ENCODE data around the gene RYR3. TPM values are rescaled to one million over a fixed set of nuclear protein-coding genes. Genes with fewer than 3 reads are reported as not detected.

The RYR3 gene
- total RNA-seq, 1 donor from 2014 or later = 1.5 TPM

- Mint-ChIP-seq H3K27me3 (ENCODE audit: low read depth, unreplicated experiment) (no peaks in the 10 kb centered on the region), H3K9me3 (ENCODE audit: unreplicated experiment) (no peaks in the 10 kb centered on the region), H3K4me3 (ENCODE audit: unreplicated experiment) (no peak overlapping the region), H3K4me1 (ENCODE audit: low read depth, unreplicated experiment) (peaks cover 27% of the 10 kb centered on the region), H3K27ac (ENCODE audit: unreplicated experiment) (no peak overlapping the region), H3K36me3 (ENCODE audit: low read depth, unreplicated experiment) (peaks cover 20% of the 10 kb centered on the region)
- Histone ChIP-seq H3K27ac (ENCODE audit: low read depth, low read length) (no peak overlapping the region), H3K79me2 (ENCODE audit: insufficient read depth, low read length) (no peaks in the 10 kb centered on the region), H3K36me3 (ENCODE audit: insufficient read depth, low read length) (no peaks in the 10 kb centered on the region), H3K4me1 (ENCODE audit: insufficient read depth, low read length) (peaks cover 19% of the 10 kb centered on the region), H3K27me3 (ENCODE audit: insufficient read depth, low read length) (no peaks in the 10 kb centered on the region), H2AFZ (ENCODE audit: low read depth, low read length) (no peak overlapping the region), H3K4me3 (ENCODE audit: insufficient read depth, low read depth, low read length) (no peak overlapping the region), H4K20me1 (ENCODE audit: insufficient read depth, low read length) (no peaks in the 10 kb centered on the region), H3K4me2 (ENCODE audit: low read length) (no peak overlapping the region), H3K9ac (ENCODE audit: low read length) (no peak overlapping the region), H3K9me3 (ENCODE audit: insufficient read depth, low read depth, low read length) (no peaks in the 10 kb centered on the region)
- TF ChIP-seq EZH2 (IDR thresholded peaks at IDR 0.05; ENCODE audit: insufficient read depth, low read length) = no peak
- TF ChIP-seq, protein P1, sequence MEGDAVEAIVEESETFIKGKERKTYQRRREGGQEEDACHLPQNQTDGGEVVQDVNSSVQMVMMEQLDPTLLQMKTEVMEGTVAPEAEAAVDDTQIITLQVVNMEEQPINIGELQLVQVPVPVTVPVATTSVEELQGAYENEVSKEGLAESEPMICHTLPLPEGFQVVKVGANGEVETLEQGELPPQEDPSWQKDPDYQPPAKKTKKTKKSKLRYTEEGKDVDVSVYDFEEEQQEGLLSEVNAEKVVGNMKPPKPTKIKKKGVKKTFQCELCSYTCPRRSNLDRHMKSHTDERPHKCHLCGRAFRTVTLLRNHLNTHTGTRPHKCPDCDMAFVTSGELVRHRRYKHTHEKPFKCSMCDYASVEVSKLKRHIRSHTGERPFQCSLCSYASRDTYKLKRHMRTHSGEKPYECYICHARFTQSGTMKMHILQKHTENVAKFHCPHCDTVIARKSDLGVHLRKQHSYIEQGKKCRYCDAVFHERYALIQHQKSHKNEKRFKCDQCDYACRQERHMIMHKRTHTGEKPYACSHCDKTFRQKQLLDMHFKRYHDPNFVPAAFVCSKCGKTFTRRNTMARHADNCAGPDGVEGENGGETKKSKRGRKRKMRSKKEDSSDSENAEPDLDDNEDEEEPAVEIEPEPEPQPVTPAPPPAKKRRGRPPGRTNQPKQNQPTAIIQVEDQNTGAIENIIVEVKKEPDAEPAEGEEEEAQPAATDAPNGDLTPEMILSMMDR (IDR thresholded peaks at IDR 0.05; ENCODE audit: insufficient read depth, low read depth, low read length) = no peak
- DNase-seq (ENCODE audit: low read depth) (no peak), FAIRE-seq (no peak)
Observed at GRCh38 chr15:33857726-33858125, 547.0 kb downstream of the RYR3 start.

DNA sequence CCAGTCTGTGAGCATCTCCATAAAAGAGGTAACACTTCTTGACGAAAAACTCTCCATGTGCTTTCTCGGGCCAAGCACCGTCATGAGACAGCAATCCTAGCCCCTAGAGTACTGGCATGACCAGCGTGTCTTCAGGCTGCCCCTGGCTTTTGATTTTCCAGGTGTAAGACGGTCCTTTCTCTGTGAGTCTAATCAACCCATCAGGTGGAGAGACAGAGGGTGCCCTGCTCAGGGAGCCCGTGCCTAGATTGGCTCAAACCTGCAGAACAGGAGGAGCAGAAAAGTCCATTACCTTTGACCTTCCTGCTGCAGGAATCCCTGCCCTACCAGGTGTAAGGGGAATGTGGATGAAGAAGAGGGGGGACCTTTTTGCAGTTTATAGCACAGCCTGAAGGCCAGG lies 548.1 kb downstream of the RYR3 start:
- Histone ChIP-seq H3K4me1 (ENCODE audit: insufficient read depth, low read length) (peaks cover 13% of the 10 kb centered on the region), H3K36me3 (ENCODE audit: insufficient read depth, low read length) (no peaks in the 10 kb centered on the region), H3K9me3 (ENCODE audit: insufficient read depth, low read depth, low read length) (no peaks in the 10 kb centered on the region), H3K27me3 (ENCODE audit: insufficient read depth, low read length) (no peaks in the 10 kb centered on the region), H3K4me2 (ENCODE audit: low read length) (no peak overlapping the region), H2AFZ (ENCODE audit: low read depth, low read length) (no peak overlapping the region), H3K79me2 (ENCODE audit: insufficient read depth, low read length) (no peaks in the 10 kb centered on the region), H3K27ac (ENCODE audit: low read depth, low read length) (no peak overlapping the region), H3K4me3 (ENCODE audit: insufficient read depth, low read depth, low read length) (no peak overlapping the region), H3K9ac (ENCODE audit: low read length) (no peak overlapping the region), H4K20me1 (ENCODE audit: insufficient read depth, low read length) (no peaks in the 10 kb centered on the region)
- no peak for DNase-seq (ENCODE audit: low read depth)
- Mint-ChIP-seq H3K27ac (ENCODE audit: unreplicated experiment) (no peak overlapping the region), H3K9me3 (ENCODE audit: unreplicated experiment) (no peaks in the 10 kb centered on the region), H3K4me3 (ENCODE audit: unreplicated experiment) (no peak overlapping the region), H3K36me3 (ENCODE audit: low read depth, unreplicated experiment) (peaks cover 18% of the 10 kb centered on the region), H3K4me1 (ENCODE audit: low read depth, unreplicated experiment) (peaks cover 18% of the 10 kb centered on the region), H3K27me3 (ENCODE audit: low read depth, unreplicated experiment) (no peaks in the 10 kb centered on the region)
- no peak for FAIRE-seq
- no peak for TF ChIP-seq EZH2 (IDR thresholded peaks at IDR 0.05; ENCODE audit: insufficient read depth, low read length)
- TF ChIP-seq, protein P1 (IDR thresholded peaks at IDR 0.05; ENCODE audit: insufficient read depth, low read depth, low read length) = no peak

- H3K27me3 ChIP-seq (ENCODE audit: insufficient read depth, low read length) = no peaks in the 10 kb centered on the region
- H3K27me3 Mint-ChIP-seq (ENCODE audit: low read depth, unreplicated experiment) = no peaks in the 10 kb centered on the region
- H3K36me3 Mint-ChIP-seq (ENCODE audit: low read depth, unreplicated experiment) = peaks cover 21% of the 10 kb centered on the region
- no peak overlapping the region for H3K27ac ChIP-seq (ENCODE audit: low read depth, low read length)
- no peak overlapping the region for H3K9ac ChIP-seq (ENCODE audit: low read length)
- no peaks in the 10 kb centered on the region for H3K9me3 ChIP-seq (ENCODE audit: insufficient read depth, low read depth, low read length)
- no peaks in the 10 kb centered on the region for H3K79me2 ChIP-seq (ENCODE audit: insufficient read depth, low read length)
- no peak overlapping the region for H3K4me3 Mint-ChIP-seq (ENCODE audit: unreplicated experiment)
- H2AFZ ChIP-seq (ENCODE audit: low read depth, low read length) = no peak overlapping the region
- H3K4me1 Mint-ChIP-seq (ENCODE audit: low read depth, unreplicated experiment) = peaks cover 23% of the 10 kb centered on the region
- FAIRE-seq = no peak
- no peaks in the 10 kb centered on the region for H3K9me3 Mint-ChIP-seq (ENCODE audit: unreplicated experiment)
- no peak overlapping the region for H3K4me3 ChIP-seq (ENCODE audit: insufficient read depth, low read depth, low read length)
- H3K4me2 ChIP-seq (ENCODE audit: low read length) = no peak overlapping the region
- H3K36me3 ChIP-seq (ENCODE audit: insufficient read depth, low read length) = no peaks in the 10 kb centered on the region
- TF ChIP-seq EZH2 (IDR thresholded peaks at IDR 0.05; ENCODE audit: insufficient read depth, low read length) = no peak
- TF ChIP-seq, protein P1 (IDR thresholded peaks at IDR 0.05; ENCODE audit: insufficient read depth, low read depth, low read length) = no peak
- peaks cover 13% of the 10 kb centered on the region for H3K4me1 ChIP-seq (ENCODE audit: insufficient read depth, low read length)
- no peak overlapping the region for H3K27ac Mint-ChIP-seq (ENCODE audit: unreplicated experiment)
- DNase-seq (ENCODE audit: low read depth) = no peak
- no peaks in the 10 kb centered on the region for H4K20me1 ChIP-seq (ENCODE audit: insufficient read depth, low read length)
Observed at GRCh38 chr15:33859992-33860545, 549.3 kb downstream of the RYR3 start.

All from astrocyte (in vitro differentiated cells and primary cell).